Activated naive CD4-positive, alpha-beta T cell treated with anti-CD3 and anti-CD28 coated beads for 36 hours (primary cell): Measurements from ENCODE around the gene RABGAP1L. TPM values are rescaled to one million over a fixed set of nuclear protein-coding genes. Genes with fewer than 3 reads are reported as not detected.

ENCODE experiments used
- CTCF ChIA-PET: fragments of 350-600 bp; sonication (Branson Sonifier 250); formaldehyde crosslinking; loops from one replicate; lab custom pipeline; 2021; ENCODE audit warnings: antibody characterized with exemption; lab: Charles Lee
- DNase-seq: peaks from one replicate; pipeline ENCODE4 v3.0.0-alpha.2; 2020
- H3K27ac Mint-ChIP-seq: one replicate; pipeline ENCODE4 v1.8.0; 2021; ENCODE audit warnings: mild to moderate bottlenecking, mixed read lengths
- H3K27me3 Mint-ChIP-seq: one replicate; pipeline ENCODE4 v1.8.0; 2021; ENCODE audit warnings: low read depth, mixed read lengths
- H3K36me3 Mint-ChIP-seq: one replicate; pipeline ENCODE4 v1.8.0; 2021; ENCODE audit warnings: low read depth, mixed read lengths
- H3K4me1 Mint-ChIP-seq: one replicate; pipeline ENCODE4 v1.8.0; 2021; ENCODE audit warnings: low read depth, mixed read lengths
- H3K4me3 Mint-ChIP-seq: one replicate; pipeline ENCODE4 v1.8.0; 2021; ENCODE audit warnings: mild to moderate bottlenecking, moderate library complexity, mixed read lengths
- H3K9me3 Mint-ChIP-seq: one replicate; pipeline ENCODE4 v1.8.0; 2021; ENCODE audit warnings: mixed read lengths
- intact Hi-C: fragments of 100-400 bp; cut with micrococcal nuclease; formaldehyde crosslinking; loops from one replicate; pipeline ENCODE4 v1.15.1; 2023
- total RNA-seq, 2 experiments: library from RNA; stranded (reverse); gene quantifications; one replicate each; pipeline ENCODE4 v1.2.3, GENCODE V29; 2021

Gene RABGAP1L
- total RNA-seq, 2 experiments from 2014 or later = 16.6 TPM

DNA sequence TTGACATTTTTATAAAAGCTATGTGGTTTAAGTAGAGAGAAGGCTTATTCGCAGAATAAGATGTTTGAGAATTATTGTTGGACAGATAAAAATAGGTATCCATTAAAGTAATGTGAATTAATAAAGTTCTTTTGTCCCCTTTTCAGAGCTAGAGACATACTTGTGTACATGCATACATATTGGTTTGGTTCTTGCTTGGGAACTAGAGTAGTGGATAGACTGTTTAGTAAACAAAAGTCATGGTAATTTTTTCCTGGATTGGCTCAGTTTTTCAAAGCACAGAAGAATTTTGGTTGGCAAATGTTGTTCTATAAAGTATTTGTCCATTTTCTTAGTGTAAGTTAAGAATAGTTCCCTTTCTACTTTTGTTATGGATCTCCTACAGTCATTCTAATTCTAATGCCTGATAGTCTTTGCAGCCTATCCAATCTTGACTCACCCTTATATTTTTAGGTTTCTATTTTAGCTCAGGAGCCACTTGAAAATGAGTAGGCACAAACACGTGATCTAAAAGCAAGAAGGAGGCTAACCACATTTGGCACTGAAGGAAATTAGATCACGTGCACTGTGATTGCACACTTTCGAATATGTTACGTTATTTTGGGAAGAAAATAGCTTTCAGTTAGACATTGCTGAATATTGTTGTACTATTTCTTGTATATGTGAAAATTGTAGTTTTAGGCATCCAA, 47.0 kb downstream of the RABGAP1L start:
- no peak overlapping the region for H3K4me3 Mint-ChIP-seq
- peaks cover 4% of the 10 kb centered on the region for H3K36me3 Mint-ChIP-seq
- H3K27ac Mint-ChIP-seq = no peak overlapping the region
- H3K9me3 Mint-ChIP-seq = peaks cover 2% of the 10 kb centered on the region
- intact Hi-C loops = loop anchor here (1.0 to 5.0 kb wide), 4 partner anchors 47 to 384 kb away; partner anchors contain the start of genes CENPL, DARS2, RABGAP1L and RC3H1
- peaks cover 43% of the 10 kb centered on the region for H3K4me1 Mint-ChIP-seq
- peak; percentile 17 for DNase-seq
- CTCF ChIA-PET = interaction anchor here (3.8 kb wide), 1 partner anchor 12 kb away, joined by 23 read pairs; no protein-coding TSS in a partner anchor
- H3K27me3 Mint-ChIP-seq = no peaks in the 10 kb centered on the region

DNA sequence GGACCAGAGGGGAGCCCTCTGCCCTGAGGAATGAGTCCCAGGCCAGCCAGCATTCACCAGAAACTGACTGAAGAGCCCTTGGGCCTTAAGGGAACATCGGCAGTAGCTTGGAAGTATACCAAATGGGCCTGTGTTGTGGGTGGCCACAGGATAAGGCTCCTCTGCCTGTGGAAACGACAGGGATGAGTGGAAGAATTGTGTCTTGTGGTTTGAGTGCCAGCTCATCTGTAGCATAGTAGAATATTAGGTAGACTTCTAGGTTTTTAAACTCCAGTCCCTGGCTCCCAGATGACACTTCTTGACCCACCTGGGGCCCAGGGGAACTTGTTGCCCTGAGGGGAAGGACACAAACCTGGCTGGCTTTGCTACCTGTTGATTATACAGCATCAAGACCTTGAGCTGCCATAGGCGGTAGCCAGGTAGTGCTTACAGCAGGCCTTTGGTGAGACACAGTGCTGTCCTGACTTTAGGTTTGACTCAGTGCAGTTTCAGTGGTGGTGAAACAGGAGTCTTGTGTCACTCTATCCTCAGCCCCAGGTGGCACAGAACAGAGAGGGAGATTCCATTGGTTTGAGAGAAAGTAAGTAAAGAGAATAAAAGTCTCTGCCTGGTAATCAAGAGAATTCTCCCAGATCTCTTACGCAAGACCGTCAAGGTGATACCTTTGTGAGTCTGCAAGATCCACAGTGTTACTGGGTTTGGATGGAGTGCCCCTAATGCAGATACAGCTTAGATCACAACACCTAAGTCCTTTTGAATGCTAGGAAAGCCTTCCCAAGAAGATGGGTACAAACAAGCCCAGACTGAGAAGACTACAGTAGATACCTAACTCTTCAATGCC, 50.2 kb downstream of the RABGAP1L start:
- Mint-ChIP-seq H3K4me3 (no peak overlapping the region), H3K36me3 (peaks cover 4% of the 10 kb centered on the region), H3K9me3 (peaks cover 2% of the 10 kb centered on the region), H3K27ac (no peak overlapping the region), H3K4me1 (peaks cover 36% of the 10 kb centered on the region), H3K27me3 (no peaks in the 10 kb centered on the region)
- intact Hi-C loops = loop anchor here (5.0 to 10.0 kb wide), 5 partner anchors 187 to 1465 kb away; partner anchors contain the start of genes CENPL, DARS2, KLHL20 and RC3H1
- CTCF ChIA-PET = interaction anchor here (1.2 kb wide), 1 partner anchor 9 kb away, joined by 6 read pairs; no protein-coding TSS in a partner anchor
- peak; percentile 46 for DNase-seq

DNA sequence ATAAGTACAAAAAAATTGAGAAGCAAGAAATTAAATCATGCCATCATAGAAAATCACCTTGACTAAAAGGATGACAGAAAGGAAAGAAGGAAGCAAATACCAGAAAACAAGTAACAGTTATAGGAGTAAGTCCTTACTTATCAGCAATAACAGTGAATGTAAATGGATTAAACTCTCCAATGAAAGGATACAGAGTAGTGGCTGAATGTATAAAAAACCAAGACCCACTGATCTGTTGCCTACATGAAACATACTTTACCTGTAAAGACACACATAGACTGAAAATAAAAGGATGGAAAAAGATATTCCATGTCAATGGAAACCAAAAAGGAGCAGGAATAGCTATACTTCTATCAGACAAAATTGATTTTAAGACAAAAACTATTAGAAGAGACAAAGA, 52.2 kb downstream of the RABGAP1L start:
- H3K27ac Mint-ChIP-seq = no peak overlapping the region
- CTCF ChIA-PET = interaction anchor here (0.6 to 1.0 kb wide), 2 partner anchors 96 to 356 kb away, joined by 3 read pairs; no protein-coding TSS in a partner anchor
- peaks cover 2% of the 10 kb centered on the region for H3K9me3 Mint-ChIP-seq
- peaks cover 3% of the 10 kb centered on the region for H3K36me3 Mint-ChIP-seq
- H3K4me3 Mint-ChIP-seq = no peak overlapping the region
- no peak for DNase-seq
- peaks cover 17% of the 10 kb centered on the region for H3K4me1 Mint-ChIP-seq
- no peaks in the 10 kb centered on the region for H3K27me3 Mint-ChIP-seq
- intact Hi-C loops = loop anchor here (10.0 kb wide), 3 partner anchors 257 to 1467 kb away; partner anchors contain the start of gene KLHL20

DNA sequence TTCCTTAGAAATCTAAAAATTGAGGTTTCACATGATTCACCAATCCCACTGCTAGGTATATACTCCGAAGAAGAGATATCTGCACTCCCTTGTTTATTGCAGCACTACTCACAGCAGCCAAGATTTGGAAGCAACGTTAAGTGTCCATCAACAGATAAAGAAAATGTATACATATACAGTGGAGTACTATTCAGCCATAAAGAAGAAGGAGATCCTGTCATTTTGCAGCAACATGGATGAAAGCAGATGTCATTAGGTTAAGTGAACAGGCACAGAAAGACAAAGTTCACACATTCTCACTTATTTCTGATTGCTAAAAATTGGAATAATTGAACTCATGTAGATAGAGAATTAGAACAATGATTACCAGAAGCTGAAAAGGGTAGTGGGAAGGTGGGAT, 56.4 kb downstream of the RABGAP1L start:
- CTCF ChIA-PET = interaction anchor here (0.6 kb wide), 1 partner anchor 15 kb away, joined by 4 read pairs; no protein-coding TSS in a partner anchor
- intact Hi-C loops = loop anchor here (2.0 to 10.0 kb wide), 5 partner anchors 261 to 1471 kb away; partner anchors contain the start of genes KLHL20 and ZBTB37
- Mint-ChIP-seq H3K9me3 (no peaks in the 10 kb centered on the region), H3K4me3 (no peak overlapping the region), H3K27me3 (no peaks in the 10 kb centered on the region), H3K27ac (no peak overlapping the region), H3K4me1 (no peaks in the 10 kb centered on the region), H3K36me3 (peaks cover 2% of the 10 kb centered on the region)
- DNase-seq = no peak

DNA sequence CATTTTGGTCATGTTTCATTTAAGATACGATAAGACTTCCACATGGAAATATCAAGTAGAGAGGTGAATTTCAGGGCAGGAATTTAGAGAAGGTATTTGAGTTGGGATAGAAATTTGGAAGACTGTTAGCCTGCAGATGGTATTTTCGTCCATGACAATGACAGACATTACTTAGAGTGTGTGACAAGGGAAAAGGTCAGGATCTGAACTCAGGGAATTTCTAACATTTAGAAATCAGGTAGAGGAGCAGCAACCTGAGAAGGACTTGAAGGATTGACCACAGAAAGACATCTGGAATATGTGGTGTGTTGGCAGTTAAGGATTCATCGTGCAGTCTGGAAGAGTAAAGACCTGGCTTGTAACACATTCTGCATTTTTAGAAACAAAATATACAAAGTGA, 57.9 kb downstream of the RABGAP1L start:
- no peaks in the 10 kb centered on the region for H3K27me3 Mint-ChIP-seq
- intact Hi-C loops = loop anchor here (1.0 to 10.0 kb wide), 7 partner anchors 123 to 1472 kb away; partner anchors contain the start of genes KLHL20 and ZBTB37

DNA sequence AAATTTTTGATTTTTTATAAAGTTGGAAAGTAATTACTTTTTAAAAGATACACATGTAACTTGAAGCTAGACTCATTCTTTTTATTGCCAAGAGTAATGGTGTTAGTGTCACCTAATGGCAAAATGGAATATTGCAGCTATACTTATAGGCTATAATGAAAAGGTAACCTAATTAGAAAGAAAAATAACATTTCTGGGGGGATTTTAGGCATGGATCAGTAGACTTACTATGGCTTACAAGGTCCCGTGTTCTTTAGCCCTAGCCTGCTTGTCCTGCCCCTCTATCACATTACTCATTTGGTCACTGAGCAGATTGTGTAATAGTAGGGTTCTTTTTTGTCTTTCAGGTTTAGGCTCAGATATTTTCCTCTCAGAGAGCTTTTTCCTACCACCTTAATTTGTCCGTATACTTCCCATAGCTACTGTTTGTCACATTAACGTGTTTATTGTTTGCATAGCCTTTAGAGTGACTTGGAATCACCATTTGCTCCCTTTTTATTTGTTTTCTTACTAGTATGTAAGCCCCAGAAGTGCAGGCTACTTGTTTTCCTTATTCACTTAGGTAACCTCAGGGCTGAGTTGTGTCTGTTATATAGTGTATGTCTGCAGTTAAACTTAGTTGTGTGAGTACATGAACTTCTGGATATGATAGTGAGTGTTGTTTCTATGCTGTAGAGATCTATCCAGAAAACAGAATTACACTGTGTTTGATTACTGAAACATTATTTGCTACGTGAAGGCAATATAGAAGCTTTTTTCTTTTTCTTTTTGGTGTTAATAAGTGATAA, 58.7 kb downstream of the RABGAP1L start:
- DNase-seq = no peak
- Mint-ChIP-seq H3K9me3 (peaks cover 3% of the 10 kb centered on the region), H3K4me3 (no peak overlapping the region), H3K36me3 (peaks cover 16% of the 10 kb centered on the region), H3K27ac (no peak overlapping the region), H3K27me3 (no peaks in the 10 kb centered on the region), H3K4me1 (peaks cover 6% of the 10 kb centered on the region)
- CTCF ChIA-PET = interaction anchor here (0.5 to 1.9 kb wide), 16 partner anchors 9 to 582 kb away, joined by 3 to 23 read pairs (median 4); no protein-coding TSS in a partner anchor
- intact Hi-C loops = loop anchor here (1.0 to 10.0 kb wide), 7 partner anchors 124 to 1473 kb away; partner anchors contain the start of genes KLHL20 and ZBTB37

More for the DNA sequence above, 57.9 kb downstream of the RABGAP1L start:
- Mint-ChIP-seq H3K4me3 (no peak overlapping the region), H3K4me1 (peaks cover 4% of the 10 kb centered on the region), H3K36me3 (peaks cover 12% of the 10 kb centered on the region), H3K9me3 (no peaks in the 10 kb centered on the region), H3K27ac (no peak overlapping the region)
- no peak for DNase-seq
- CTCF ChIA-PET = interaction anchor here (0.5 to 1.9 kb wide), 9 partner anchors 12 to 583 kb away, joined by 3 to 23 read pairs (median 4); no protein-coding TSS in a partner anchor

DNA sequence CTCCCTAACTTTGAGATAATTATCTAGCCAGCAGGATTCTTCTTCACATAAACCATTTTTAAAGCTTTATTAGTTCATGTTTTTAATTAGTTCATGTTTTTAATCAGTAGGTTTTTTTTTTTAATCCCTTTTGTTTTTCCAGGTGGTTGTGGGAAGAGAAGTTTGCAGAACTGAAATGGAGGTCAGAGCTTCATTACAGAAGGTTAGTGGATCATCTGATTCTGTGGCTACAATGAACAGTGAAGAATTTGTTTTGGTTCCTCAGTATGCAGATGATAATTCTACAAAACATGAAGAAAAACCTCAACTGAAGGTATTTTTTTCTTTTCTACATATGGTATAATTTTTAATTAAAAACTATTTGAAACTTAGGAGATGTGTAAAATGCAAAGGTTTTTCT, 59.7 kb downstream of the RABGAP1L start:
- no peak overlapping the region for H3K27ac Mint-ChIP-seq
- peaks cover 3% of the 10 kb centered on the region for H3K9me3 Mint-ChIP-seq
- H3K4me3 Mint-ChIP-seq = no peak overlapping the region
- no peak for DNase-seq
- no peaks in the 10 kb centered on the region for H3K27me3 Mint-ChIP-seq
- peaks cover 16% of the 10 kb centered on the region for H3K36me3 Mint-ChIP-seq
- intact Hi-C loops = loop anchor here (10.0 kb wide), 3 partner anchors 264 to 1474 kb away; partner anchors contain the start of gene KLHL20
- peaks cover 6% of the 10 kb centered on the region for H3K4me1 Mint-ChIP-seq
- CTCF ChIA-PET = interaction anchor here (0.6 to 1.9 kb wide), 5 partner anchors 10 to 480 kb away, joined by 3 to 23 read pairs (median 6); no protein-coding TSS in a partner anchor

DNA sequence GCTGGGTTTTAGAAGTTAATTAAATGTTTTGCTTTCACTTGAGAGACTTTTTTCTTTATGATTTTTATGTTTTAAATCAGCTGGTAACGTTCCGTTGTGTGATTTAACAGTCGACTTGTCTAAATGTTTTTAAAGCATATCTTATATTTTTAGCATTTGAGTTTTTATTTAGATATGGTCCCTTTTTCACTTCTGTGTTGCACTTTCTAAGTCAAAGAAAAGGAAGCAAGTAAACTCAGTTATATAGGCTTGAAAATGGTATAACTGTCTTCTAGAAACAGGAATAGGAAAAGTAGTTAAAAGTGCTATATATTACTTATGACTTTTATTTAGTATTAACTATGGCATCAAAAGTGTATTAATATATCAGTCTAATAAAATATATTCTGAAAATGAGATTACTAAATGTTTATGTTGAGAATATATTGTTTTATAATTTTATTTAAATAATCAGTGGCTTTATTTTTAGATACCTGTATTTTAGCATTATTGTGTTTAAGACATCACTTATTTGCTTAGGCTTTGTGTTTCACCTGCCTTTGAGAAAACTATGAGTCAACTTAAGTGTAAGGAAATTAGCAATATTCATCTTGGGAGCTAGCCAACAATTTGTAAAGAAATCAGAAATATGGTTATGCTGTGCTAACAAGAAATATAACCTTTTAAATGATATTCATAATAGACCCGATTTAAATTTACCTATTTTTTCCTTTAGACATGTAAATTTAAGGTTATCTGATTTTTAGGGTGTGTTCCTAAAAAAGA, 60.5 kb downstream of the RABGAP1L start:
- intact Hi-C loops = loop anchor here (10.0 kb wide), 3 partner anchors 265 to 1475 kb away; partner anchors contain the start of gene KLHL20
- no peak for DNase-seq
- Mint-ChIP-seq H3K27ac (no peak overlapping the region), H3K4me1 (peaks cover 6% of the 10 kb centered on the region), H3K4me3 (no peak overlapping the region), H3K27me3 (no peaks in the 10 kb centered on the region), H3K36me3 (peaks cover 16% of the 10 kb centered on the region), H3K9me3 (peaks cover 3% of the 10 kb centered on the region)
- CTCF ChIA-PET = no interaction called here

DNA sequence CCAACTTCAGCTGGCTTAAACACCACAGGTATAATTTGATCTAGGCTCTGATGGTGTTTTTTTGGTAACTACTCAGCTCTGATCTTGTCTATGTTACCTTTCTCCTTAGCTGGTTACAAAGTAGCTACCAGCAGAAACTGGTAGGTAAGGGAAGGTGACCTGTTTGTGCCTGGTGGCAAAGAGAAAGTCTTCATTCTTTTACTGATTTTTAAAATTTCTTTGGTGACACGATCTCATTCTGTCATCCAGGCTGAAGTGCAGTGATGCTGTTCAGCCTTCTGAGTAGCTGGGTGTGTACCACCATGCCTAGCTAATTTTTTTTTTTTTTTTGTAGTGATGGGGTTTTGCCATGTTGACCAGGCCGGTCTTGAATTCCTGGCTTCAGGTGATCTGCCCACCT, 62.4 kb downstream of the RABGAP1L start:
- Mint-ChIP-seq H3K36me3 (peaks cover 18% of the 10 kb centered on the region), H3K27me3 (no peaks in the 10 kb centered on the region), H3K9me3 (peaks cover 3% of the 10 kb centered on the region), H3K4me3 (no peak overlapping the region), H3K27ac (no peak overlapping the region), H3K4me1 (peaks cover 10% of the 10 kb centered on the region)
- CTCF ChIA-PET = interaction anchor here (0.7 to 1.7 kb wide), 3 partner anchors 9 to 627 kb away, joined by 3 to 5 read pairs (median 4); no protein-coding TSS in a partner anchor
- intact Hi-C loops = no loop called here
- DNase-seq = no peak

DNA sequence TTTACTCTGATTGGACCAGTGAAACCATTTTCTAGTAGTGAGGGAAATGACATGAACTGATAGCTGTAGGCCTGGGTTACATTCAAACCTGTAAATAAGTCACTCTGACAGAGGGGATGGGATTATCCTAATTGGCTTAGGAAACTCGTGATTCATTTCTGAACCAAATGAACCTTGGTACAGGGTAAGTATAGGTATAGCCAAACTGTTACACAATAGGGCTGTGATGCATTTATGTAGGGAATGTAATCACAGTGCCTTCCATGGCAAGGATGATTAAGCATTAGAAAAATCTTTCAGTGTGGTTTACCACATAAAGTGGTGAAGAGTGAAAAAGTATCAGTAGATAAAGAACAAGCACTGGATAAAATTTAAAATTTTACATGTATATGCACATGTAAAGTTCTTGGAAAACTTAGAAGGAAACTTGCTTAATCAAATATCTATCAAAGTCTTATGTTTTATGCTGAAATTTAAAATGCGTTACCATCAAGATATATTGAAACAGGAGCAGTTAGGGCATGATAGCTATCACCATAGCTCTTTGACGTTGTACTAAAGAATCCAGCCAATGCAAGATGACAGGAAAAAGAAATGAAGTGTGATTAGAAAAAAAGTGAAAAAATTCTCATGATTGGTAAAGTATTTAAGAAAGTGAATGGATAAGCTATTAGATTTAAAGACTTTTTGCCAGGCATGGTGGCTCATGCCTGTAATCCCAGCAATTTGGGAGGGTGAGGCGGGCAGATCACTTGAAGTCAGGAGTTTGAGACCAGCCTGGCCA, 63.0 kb downstream of the RABGAP1L start:
- DNase-seq = no peak
- peaks cover 10% of the 10 kb centered on the region for H3K4me1 Mint-ChIP-seq
- intact Hi-C loops = no loop called here
- CTCF ChIA-PET = interaction anchor here (0.6 to 1.1 kb wide), 3 partner anchors 40 to 626 kb away, joined by 3 to 4 read pairs (median 3); no protein-coding TSS in a partner anchor
- H3K27ac Mint-ChIP-seq = no peak overlapping the region
- peaks cover 3% of the 10 kb centered on the region for H3K9me3 Mint-ChIP-seq
- no peaks in the 10 kb centered on the region for H3K27me3 Mint-ChIP-seq
- H3K4me3 Mint-ChIP-seq = no peak overlapping the region
- peaks cover 18% of the 10 kb centered on the region for H3K36me3 Mint-ChIP-seq
